Psoas muscle (tissue), 8 donors: Measurements from ENCODE around the gene ACADM. TPM values are rescaled to one million over a fixed set of nuclear protein-coding genes. Genes with fewer than 3 reads are reported as not detected.

ENCODE experiments used
- ATAC-seq, 4 donors: fragments of 200-7000 bp; cut with Tn5 transposase; one replicate each; pipeline ENCODE4 v1.9.1; 2020; ENCODE audit warnings: moderate library complexity in 3 of 4, mild to moderate bottlenecking in 2 of 4
- DNase-seq, 2 donors: peaks; one replicate each; pipeline ENCODE4 v3.0.0-alpha.2; 2020
- H3K27ac ChIP-seq: fragments of 200-600 bp; one replicate; pipeline ENCODE4 v1.8.0; 2022
- H3K27me3 ChIP-seq, 3 donors: fragments of 200-600 bp in 1 of 3; one replicate each; pipeline versions ENCODE4 v1.6.1 to v1.8.0; 2013 to 2022; ENCODE audit warnings: low read length in 2 of 3, mild to moderate bottlenecking in 2 of 3, moderate library complexity in 1 of 3; ENCODE audit not compliant: insufficient read depth in 3 of 3
- H3K36me3 ChIP-seq, 2 donors: fragments of 200-600 bp in 1 of 2; one replicate each; pipeline versions ENCODE4 v1.6.1 to v1.8.0; 2013 to 2022; ENCODE audit warnings: low read depth in 1 of 2, mild to moderate bottlenecking in 1 of 2, moderate library complexity in 1 of 2; ENCODE audit not compliant: insufficient read depth in 1 of 2
- H3K4me1 ChIP-seq: fragments of 200-600 bp; one replicate; pipeline ENCODE4 v1.8.0; 2022
- H3K4me3 ChIP-seq: fragments of 200-600 bp; one replicate; pipeline ENCODE4 v1.8.0; 2022; ENCODE audit warnings: mild to moderate bottlenecking
- H3K9me3 ChIP-seq: fragments of 200-600 bp; one replicate; pipeline ENCODE4 v1.8.0; 2022
- WGBS, 3 donors: extraction: QIAGEN DNeasy Blood & Tissue Kit; methylation state at CpG; one replicate each; pipeline versions ENCODE4 v1.1.6 to v1.1.7; 2013; 5-methylcytosine and 5-hydroxymethylcytosine counted together
- intact Hi-C, 2 donors: fragments of 100-400 bp; cut with DNase I; formaldehyde crosslinking; loops; one replicate each; pipeline versions ENCODE4 v1.11.0 to v1.14.2; 2022
- polyA plus RNA-seq, 3 donors: library from polyadenylated mRNA; stranded (reverse); fragments of 200-250 nt; gene quantifications; one replicate each; pipeline ENCODE4 v1.2.3, GENCODE V29; 2013
- total RNA-seq, 4 donors: library from RNA; stranded (reverse); fragmentation: NEBNext Ultra II Directional in 2 of 4; extraction: Animal tissue kit (Norgen Biotek cat#: 25700) in 2 of 4; gene quantifications; one replicate each; pipeline versions ENCODE4 v1.2.1 to v1.2.4, GENCODE V29; 2021 to 2023
- TF ChIP-seq, protein P1 (sequence below): fragments of 200-600 bp; IDR thresholded peaks from one replicate; pipeline ENCODE4 v1.8.0; 2022; ENCODE audit warnings: antibody characterized with exemption
- donor health status: healthy with polysubstance abuse.
- donor health status: DM: no; HTN: no; CAD: no; lungs with moderate emphysema.
- donor health status: Bipolar disorder and iron deficiency.
- donor health status: healthy.
- donor health status: DM: yes; HTN: yes; CAD: no.
- donor health status: DM: no; HTN: no; CAD: no.
- donor health status: DM: no; HTN: no; CAD: no.
- donor health status: DM: yes; HTN: yes; CAD: no.

ACADM gene
- total and polyA plus RNA-seq, 7 donors, result 101 to 226 (median 165) TPM

DNA sequence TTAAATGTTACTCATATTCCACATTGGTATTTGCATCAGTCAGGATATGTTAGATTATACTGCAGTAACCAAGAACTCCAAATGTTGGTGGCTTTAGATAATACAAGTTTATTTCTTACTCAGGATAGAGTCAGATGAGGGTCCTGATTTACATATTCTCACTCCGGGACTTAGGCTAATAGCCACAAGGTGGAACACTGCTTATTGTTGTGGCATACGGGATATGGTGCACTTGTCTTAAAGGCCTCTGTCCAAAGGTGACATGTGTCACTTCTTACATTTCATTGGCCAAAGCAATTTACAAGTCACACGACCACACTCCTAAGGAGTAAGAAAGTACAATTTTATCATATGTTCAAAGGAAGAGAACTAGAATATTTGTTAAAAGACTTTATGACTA is 28.5 kb upstream of the ACADM start:
- no peaks in the 10 kb centered on the region for H3K27me3 ChIP-seq
- no peaks in the 10 kb centered on the region for H3K9me3 ChIP-seq
- 51 to 66% (median 56%) methylated on average over 3 of the region's 3 CpGs for WGBS, 3 donors
- no peaks in the 10 kb centered on the region for H3K36me3 ChIP-seq
- TF ChIP-seq, protein P1, sequence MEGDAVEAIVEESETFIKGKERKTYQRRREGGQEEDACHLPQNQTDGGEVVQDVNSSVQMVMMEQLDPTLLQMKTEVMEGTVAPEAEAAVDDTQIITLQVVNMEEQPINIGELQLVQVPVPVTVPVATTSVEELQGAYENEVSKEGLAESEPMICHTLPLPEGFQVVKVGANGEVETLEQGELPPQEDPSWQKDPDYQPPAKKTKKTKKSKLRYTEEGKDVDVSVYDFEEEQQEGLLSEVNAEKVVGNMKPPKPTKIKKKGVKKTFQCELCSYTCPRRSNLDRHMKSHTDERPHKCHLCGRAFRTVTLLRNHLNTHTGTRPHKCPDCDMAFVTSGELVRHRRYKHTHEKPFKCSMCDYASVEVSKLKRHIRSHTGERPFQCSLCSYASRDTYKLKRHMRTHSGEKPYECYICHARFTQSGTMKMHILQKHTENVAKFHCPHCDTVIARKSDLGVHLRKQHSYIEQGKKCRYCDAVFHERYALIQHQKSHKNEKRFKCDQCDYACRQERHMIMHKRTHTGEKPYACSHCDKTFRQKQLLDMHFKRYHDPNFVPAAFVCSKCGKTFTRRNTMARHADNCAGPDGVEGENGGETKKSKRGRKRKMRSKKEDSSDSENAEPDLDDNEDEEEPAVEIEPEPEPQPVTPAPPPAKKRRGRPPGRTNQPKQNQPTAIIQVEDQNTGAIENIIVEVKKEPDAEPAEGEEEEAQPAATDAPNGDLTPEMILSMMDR, result no peak
- ATAC-seq (no peak), DNase-seq (no peak)
- H3K27ac ChIP-seq, result no peak overlapping the region
- H3K4me1 ChIP-seq, result no peaks in the 10 kb centered on the region
- H3K4me3 ChIP-seq, result no peak overlapping the region
- intact Hi-C loops, result no loop called here

DNA sequence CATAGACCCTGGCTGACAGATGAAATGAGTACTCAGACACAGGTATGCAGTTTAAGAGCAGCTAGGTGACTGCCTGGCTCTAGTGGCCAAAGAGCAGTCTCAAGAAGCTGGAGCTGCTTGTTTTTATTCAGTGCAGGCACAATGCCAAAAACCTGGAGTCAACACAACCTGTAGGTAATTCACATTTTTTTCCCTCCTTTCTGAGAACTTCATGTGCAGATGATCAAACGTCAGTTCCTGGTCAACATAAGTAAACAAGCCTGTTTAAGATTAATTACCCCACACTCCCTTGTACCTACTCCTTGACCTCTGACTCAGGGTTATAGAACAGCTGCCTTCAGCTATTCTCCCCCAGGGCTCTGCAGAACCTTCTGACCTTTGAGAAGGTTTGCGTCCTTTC is 17.3 kb upstream of the ACADM start:
- Histone ChIP-seq H3K27me3 (no peaks in the 10 kb centered on the region), H3K9me3 (no peaks in the 10 kb centered on the region), H3K27ac (no peak overlapping the region), H3K36me3 (no peaks in the 10 kb centered on the region), H3K4me1 (no peaks in the 10 kb centered on the region), H3K4me3 (no peak overlapping the region)
- WGBS, 3 donors, result 42 to 62% (median 46%) methylated on average over 2 of the region's 2 CpGs
- intact Hi-C loops, result no loop called here
- TF ChIP-seq, protein P1, result no peak
- ATAC-seq (no peak), DNase-seq (no peak)

DNA sequence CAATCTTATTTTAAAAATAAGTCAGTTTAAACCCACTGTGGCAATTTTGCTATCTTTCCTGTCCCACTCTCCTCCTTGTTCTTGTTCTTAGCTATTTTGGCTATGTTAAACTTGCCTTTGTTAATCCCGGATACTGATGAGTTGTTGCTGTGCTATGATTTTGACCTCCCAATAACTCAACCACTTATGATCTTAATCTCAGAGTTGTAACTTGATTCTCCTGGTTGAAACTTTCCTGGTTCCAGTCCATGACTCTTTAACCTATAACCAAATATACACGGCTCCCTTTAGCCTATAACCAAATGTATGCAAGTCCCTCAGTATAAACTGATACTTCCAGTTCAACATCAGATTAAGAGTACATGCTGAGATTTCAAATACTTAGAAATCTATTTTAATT is 15.6 kb upstream of the ACADM start:
- intact Hi-C loops, result no loop called here
- Histone ChIP-seq H3K4me1 (peaks cover 5% of the 10 kb centered on the region), H3K27me3 (no peaks in the 10 kb centered on the region), H3K27ac (no peak overlapping the region), H3K36me3 (no peaks in the 10 kb centered on the region), H3K4me3 (no peak overlapping the region), H3K9me3 (no peaks in the 10 kb centered on the region)
- WGBS, 3 donors, result 19 to 38% (median 23%) methylated on average over 2 of the region's 2 CpGs
- DNase-seq (no peak), ATAC-seq (peak in 1 of 4 donors; percentile 45)
- TF ChIP-seq, protein P1, result no peak

DNA sequence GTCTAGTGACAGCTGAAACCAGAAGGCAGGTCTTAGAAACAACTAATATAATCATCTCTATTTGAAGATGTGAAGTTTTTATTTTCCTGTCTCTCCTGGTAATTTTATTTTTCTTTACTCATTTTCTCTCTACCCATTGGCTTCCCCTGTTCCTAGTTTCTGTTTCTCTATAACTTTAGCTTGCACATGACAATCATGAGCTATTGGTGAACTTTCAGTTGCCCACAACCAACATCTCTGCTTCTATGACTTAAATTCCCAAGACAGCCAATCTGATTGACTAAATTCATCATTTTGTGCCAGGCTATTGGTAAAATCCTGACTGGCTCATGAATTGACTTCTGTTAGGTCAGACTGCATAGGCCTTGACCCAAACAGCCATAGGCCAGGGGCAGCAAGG is 13.7 kb upstream of the ACADM start:
- peak overlapping the region; percentile 13 for H3K27ac ChIP-seq
- H3K4me1 ChIP-seq, result peaks cover 5% of the 10 kb centered on the region
- H3K9me3 ChIP-seq, result no peaks in the 10 kb centered on the region
- no peaks in the 10 kb centered on the region for H3K27me3 ChIP-seq
- no peak overlapping the region for H3K4me3 ChIP-seq
- intact Hi-C loops, result no loop called here
- DNase-seq (no peak), ATAC-seq (peak in 1 of 4 donors; percentile 15)
- TF ChIP-seq, protein P1, result no peak
- no peaks in the 10 kb centered on the region for H3K36me3 ChIP-seq

DNA sequence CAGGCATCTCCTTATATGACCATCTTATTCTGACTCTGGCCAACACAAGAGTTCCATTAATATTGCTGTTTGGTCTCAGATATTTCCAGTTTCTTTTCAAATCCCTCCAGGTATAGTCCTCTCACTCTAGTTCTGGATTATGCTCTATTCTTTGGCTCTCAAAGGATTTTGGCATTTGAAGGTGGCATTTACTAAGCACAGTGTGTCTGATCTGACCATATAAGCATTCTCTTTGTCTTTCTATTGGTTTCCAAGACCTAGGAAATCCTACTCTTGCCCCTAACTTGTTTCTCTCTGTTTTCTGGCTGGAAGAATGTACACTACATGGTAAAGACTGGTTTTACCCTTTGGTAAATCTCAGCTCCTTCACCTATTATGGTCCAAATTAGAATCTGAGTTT is 12.7 kb upstream of the ACADM start:
- no peak overlapping the region for H3K4me3 ChIP-seq
- no peak for ATAC-seq
- no peak overlapping the region for H3K27ac ChIP-seq
- H3K9me3 ChIP-seq, result no peaks in the 10 kb centered on the region
- DNase-seq, result no peak
- no peaks in the 10 kb centered on the region for H3K27me3 ChIP-seq
- H3K4me1 ChIP-seq, result peaks cover 5% of the 10 kb centered on the region
- no peaks in the 10 kb centered on the region for H3K36me3 ChIP-seq
- intact Hi-C loops, result no loop called here
- TF ChIP-seq, protein P1, result no peak
